ENCODE measurements around the gene TAL2. TPM values are rescaled to one million over a fixed set of nuclear protein-coding genes. Genes with fewer than 3 reads are reported as not detected.
"Not testable (repeated sequence)": the region's sequence is repeated elsewhere in the genome, so short reads cannot be mapped to it uniquely, and the experiment has no call there.

TAL2 gene
- total RNA-seq, 1 experiment from 2014 or later = not detected

DNA sequence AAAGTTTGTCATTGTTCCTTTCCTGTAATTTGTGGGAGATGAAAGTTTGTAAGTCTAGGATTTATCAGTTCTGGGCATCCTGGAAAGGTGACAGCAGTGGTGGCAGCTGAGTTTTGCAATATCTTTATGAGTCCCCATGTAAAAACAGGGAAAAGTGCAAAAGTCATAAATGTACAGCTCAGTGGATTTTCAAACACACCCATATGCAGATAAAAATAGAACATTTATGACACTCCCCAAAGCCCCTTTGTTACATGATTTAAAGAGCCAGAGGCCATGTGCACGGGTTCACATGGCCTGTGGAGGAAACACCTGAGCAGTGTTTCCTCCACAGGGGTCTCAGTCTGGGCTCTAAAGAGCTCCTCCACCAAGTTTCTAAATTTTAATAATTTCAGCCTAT is 38.4 kb downstream of the TAL2 start:
- Mint-ChIP-seq H3K4me1 (ENCODE audit: low read depth, unreplicated experiment) (no peaks in the 10 kb centered on the region), H3K36me3 (ENCODE audit: insufficient read depth, unreplicated experiment) (no peaks in the 10 kb centered on the region), H3K27me3 (ENCODE audit: unreplicated experiment) (no peaks in the 10 kb centered on the region), H3K9me3 (ENCODE audit: low read depth, unreplicated experiment) (no peaks in the 10 kb centered on the region), H3K4me3 (ENCODE audit: low read depth, unreplicated experiment) (no peak overlapping the region), H3K27ac (ENCODE audit: unreplicated experiment) (no peak overlapping the region)
- BruUV-seq (replicated peaks) = no TSS peak
- TF ChIP-seq, protein P1, sequence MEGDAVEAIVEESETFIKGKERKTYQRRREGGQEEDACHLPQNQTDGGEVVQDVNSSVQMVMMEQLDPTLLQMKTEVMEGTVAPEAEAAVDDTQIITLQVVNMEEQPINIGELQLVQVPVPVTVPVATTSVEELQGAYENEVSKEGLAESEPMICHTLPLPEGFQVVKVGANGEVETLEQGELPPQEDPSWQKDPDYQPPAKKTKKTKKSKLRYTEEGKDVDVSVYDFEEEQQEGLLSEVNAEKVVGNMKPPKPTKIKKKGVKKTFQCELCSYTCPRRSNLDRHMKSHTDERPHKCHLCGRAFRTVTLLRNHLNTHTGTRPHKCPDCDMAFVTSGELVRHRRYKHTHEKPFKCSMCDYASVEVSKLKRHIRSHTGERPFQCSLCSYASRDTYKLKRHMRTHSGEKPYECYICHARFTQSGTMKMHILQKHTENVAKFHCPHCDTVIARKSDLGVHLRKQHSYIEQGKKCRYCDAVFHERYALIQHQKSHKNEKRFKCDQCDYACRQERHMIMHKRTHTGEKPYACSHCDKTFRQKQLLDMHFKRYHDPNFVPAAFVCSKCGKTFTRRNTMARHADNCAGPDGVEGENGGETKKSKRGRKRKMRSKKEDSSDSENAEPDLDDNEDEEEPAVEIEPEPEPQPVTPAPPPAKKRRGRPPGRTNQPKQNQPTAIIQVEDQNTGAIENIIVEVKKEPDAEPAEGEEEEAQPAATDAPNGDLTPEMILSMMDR (IDR thresholded peaks at IDR 0.05; ENCODE audit: unreplicated experiment) = no peak
- no peak for DNase-seq
- CTCF ChIA-PET = no interaction called here
- intact Hi-C loops (cut with micrococcal nuclease; ENCODE audit: unreplicated experiment) = no loop called here

DNA sequence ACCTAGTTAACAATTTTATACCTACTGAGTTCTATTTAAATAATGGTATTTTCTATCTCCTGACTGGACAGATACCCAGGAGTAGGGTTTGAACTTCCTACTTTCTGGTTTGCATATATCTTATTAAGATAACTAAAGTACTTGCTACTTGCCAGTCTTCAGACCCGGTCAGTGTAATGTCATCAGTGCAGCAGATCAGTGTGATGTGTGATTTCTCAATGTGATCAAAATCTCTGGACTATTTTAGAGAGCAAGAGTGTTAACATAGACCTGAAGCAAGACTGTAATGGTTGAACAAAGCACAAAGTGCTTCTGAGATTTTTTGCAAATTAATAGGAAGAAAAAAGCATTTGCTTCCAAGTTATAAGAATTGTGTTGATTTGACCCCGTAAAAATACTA is 38.9 kb downstream of the TAL2 start:
- Mint-ChIP-seq H3K27me3 (ENCODE audit: unreplicated experiment) (no peaks in the 10 kb centered on the region), H3K36me3 (ENCODE audit: insufficient read depth, unreplicated experiment) (no peaks in the 10 kb centered on the region), H3K27ac (ENCODE audit: unreplicated experiment) (no peak overlapping the region), H3K9me3 (ENCODE audit: low read depth, unreplicated experiment) (no peaks in the 10 kb centered on the region), H3K4me1 (ENCODE audit: low read depth, unreplicated experiment) (no peaks in the 10 kb centered on the region), H3K4me3 (ENCODE audit: low read depth, unreplicated experiment) (no peak overlapping the region)
- intact Hi-C loops (cut with micrococcal nuclease; ENCODE audit: unreplicated experiment) = no loop called here
- TF ChIP-seq, protein P1 (IDR thresholded peaks at IDR 0.05; ENCODE audit: unreplicated experiment) = no peak
- CTCF ChIA-PET = no interaction called here
- no peak for DNase-seq
- BruUV-seq (replicated peaks) = no TSS peak

DNA sequence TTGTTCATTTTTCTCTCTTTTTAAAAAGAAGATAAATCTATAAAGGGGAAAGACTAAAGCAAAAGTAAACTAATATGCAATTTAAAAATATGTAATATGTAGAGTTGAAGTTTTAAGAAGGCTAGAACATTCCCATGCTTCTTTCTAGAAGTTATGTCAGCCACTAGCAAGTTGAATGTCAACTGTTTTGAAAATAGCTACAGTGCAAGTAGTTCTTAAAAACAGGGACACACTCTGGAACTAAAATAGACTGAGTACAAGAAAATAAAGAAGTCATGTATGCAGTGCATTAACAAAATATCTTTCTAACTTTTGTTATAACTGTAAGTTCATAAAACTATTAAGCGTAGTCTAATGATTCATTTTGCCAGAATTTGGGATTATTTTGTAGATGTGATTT is 40.0 kb downstream of the TAL2 start:
- BruUV-seq (replicated peaks) = no TSS peak
- Mint-ChIP-seq H3K27me3 (ENCODE audit: unreplicated experiment) (no peaks in the 10 kb centered on the region), H3K4me1 (ENCODE audit: low read depth, unreplicated experiment) (no peaks in the 10 kb centered on the region), H3K27ac (ENCODE audit: unreplicated experiment) (no peak overlapping the region), H3K36me3 (ENCODE audit: insufficient read depth, unreplicated experiment) (no peaks in the 10 kb centered on the region), H3K9me3 (ENCODE audit: low read depth, unreplicated experiment) (no peaks in the 10 kb centered on the region), H3K4me3 (ENCODE audit: low read depth, unreplicated experiment) (no peak overlapping the region)
- CTCF ChIA-PET = no interaction called here
- TF ChIP-seq, protein P1 (IDR thresholded peaks at IDR 0.05; ENCODE audit: unreplicated experiment) = no peak
- DNase-seq = no peak
- intact Hi-C loops (cut with micrococcal nuclease; ENCODE audit: unreplicated experiment) = no loop called here

DNA sequence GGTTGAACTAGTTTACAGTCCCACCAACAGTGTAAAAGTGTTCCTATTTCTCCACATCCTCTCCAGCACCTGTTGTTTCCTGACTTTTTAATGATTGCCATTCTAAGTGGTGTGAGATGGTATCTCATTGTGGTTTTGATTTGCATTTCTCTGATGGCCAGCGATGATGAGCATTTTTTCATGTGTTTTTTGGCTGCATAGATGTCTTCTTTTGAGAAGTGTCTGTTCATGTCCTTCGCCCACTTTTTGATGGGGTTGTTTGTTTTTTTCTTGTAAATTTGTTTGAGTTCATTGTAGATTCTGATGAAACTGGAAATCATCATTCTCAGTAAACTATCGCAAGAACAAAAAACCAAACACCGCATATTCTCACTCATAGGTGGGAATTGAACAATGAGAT is 41.4 kb downstream of the TAL2 start:
- H3K36me3 Mint-ChIP-seq (ENCODE audit: insufficient read depth, unreplicated experiment); H3K27ac Mint-ChIP-seq (ENCODE audit: unreplicated experiment); H3K9me3 Mint-ChIP-seq (ENCODE audit: low read depth, unreplicated experiment); intact Hi-C loops (cut with micrococcal nuclease; ENCODE audit: unreplicated experiment); CTCF ChIA-PET; BruUV-seq (replicated peaks); DNase-seq; H3K4me1 Mint-ChIP-seq (ENCODE audit: low read depth, unreplicated experiment); H3K4me3 Mint-ChIP-seq (ENCODE audit: low read depth, unreplicated experiment); H3K27me3 Mint-ChIP-seq (ENCODE audit: unreplicated experiment): not testable (repeated sequence)

DNA sequence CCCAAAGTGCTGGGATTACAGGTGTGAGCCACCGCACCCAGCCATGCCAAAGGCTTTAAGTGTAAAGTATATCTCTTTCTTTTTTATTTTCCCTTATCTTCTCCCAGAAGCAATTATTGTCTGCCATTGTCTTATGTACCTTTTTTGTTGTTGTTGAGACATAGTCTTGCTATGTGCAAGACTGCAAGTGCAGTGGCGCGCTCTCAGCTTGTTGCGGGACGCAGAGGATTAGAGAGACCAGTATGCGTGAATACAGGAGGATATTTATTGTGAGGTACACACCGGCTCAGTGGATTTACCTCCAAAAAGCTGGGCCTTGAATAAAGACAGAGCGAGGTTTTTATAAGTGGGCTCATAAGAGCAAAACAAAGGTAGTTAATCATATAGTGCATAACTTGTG is 43.9 kb downstream of the TAL2 start:
- H3K4me1 Mint-ChIP-seq (ENCODE audit: low read depth, unreplicated experiment) = no peaks in the 10 kb centered on the region
- H3K4me3 Mint-ChIP-seq (ENCODE audit: low read depth, unreplicated experiment) = no peak overlapping the region
- no peaks in the 10 kb centered on the region for H3K9me3 Mint-ChIP-seq (ENCODE audit: low read depth, unreplicated experiment)
- H3K27ac Mint-ChIP-seq (ENCODE audit: unreplicated experiment) = no peak overlapping the region
- no TSS peak for BruUV-seq (replicated peaks)
- no peaks in the 10 kb centered on the region for H3K36me3 Mint-ChIP-seq (ENCODE audit: insufficient read depth, unreplicated experiment)
- H3K27me3 Mint-ChIP-seq (ENCODE audit: unreplicated experiment) = no peaks in the 10 kb centered on the region
- CTCF ChIA-PET = no interaction called here
- intact Hi-C loops (cut with micrococcal nuclease; ENCODE audit: unreplicated experiment) = no loop called here
- TF ChIP-seq, protein P1 (IDR thresholded peaks at IDR 0.05; ENCODE audit: unreplicated experiment) = no peak
- DNase-seq = no peak

Data from Calu3 (cell line).